SK-N-SH (cell line): ENCODE results near the gene RBM25. TPM values are rescaled to one million over a fixed set of nuclear protein-coding genes. Genes with fewer than 3 reads are reported as not detected.

ENCODE experiments used
- CTCF ChIA-PET: fragments of 300-600, 350-600 bp; formaldehyde crosslinking; extraction: SDS; loops from one replicate; lab custom pipeline; 2021; lab: Yijun Ruan, JAX
- POLR2A ChIA-PET: fragments of 350-600 bp; sonication (Branson Sonifier 250); formaldehyde crosslinking; extraction: SDS; loops from one replicate; lab custom pipeline; 2020; ENCODE audit warnings: antibody characterized with exemption, inconsistent platforms; lab: Yijun Ruan, JAX
- DNase-seq: peaks from one replicate; pipeline ENCODE4 v3.0.0; 2012
- H2AFZ ChIP-seq: fragments of 200-600 bp; sonication (generic); 2 replicates; pipeline ENCODE4 v1.8.1; 2016; ENCODE audit warnings: antibody characterized with exemption, mild to moderate bottlenecking, low read depth
- H3F3A ChIP-seq: fragments of 200-600 bp; sonication (generic); replicated peaks from 2 replicates; pipeline ENCODE3; 2016; ENCODE audit warnings: antibody characterized with exemption, mild to moderate bottlenecking; ENCODE audit not compliant: insufficient read depth
- H3K27ac ChIP-seq, 2 experiments: fragments of 200-500 bp in 1 of 2; fragments of 200-600 bp in 1 of 2; sonication (Bioruptor generic) in 1 of 2; sonication (generic), shearing (Covaris generic) in 1 of 2; 2 replicates each; pipeline versions ENCODE4 v1.5.1 to v1.6.1; 2014 to 2016; ENCODE audit warnings: low read depth in 2 of 2, inconsistent platforms in 1 of 2, low read length in 1 of 2, mild to moderate bottlenecking in 1 of 2, mixed read lengths in 1 of 2
- H3K27me3 ChIP-seq: fragments of 200-600 bp; sonication (generic), shearing (Covaris generic); 2 replicates; pipeline ENCODE4 v1.6.1; 2016; ENCODE audit warnings: mixed run types; ENCODE audit not compliant: insufficient read depth
- H3K36me3 ChIP-seq, 2 experiments: fragments of 200-500 bp in 1 of 2; fragments of 200-600 bp in 1 of 2; sonication (Bioruptor generic) in 1 of 2; sonication (generic) in 1 of 2; replicated peaks in 1 of 2; 2 replicates each; pipeline versions ENCODE3 to v1.5.1; 2014 to 2016; ENCODE audit warnings: low read length in 1 of 2, mild to moderate bottlenecking in 1 of 2; ENCODE audit not compliant: insufficient read depth in 2 of 2, control insufficient read depth in 1 of 2
- H3K4me1 ChIP-seq, 2 experiments: fragments of 200-500 bp in 1 of 2; fragments of 200-600 bp in 1 of 2; sonication (Bioruptor generic) in 1 of 2; sonication (generic), shearing (Covaris generic) in 1 of 2; 2 replicates each; pipeline versions ENCODE4 v1.5.1 to v1.6.1; 2014 to 2016; ENCODE audit warnings: low read depth in 1 of 2, low read length in 1 of 2, mixed run types in 1 of 2; ENCODE audit not compliant: insufficient read depth in 2 of 2, control insufficient read depth in 1 of 2
- H3K4me2 ChIP-seq: fragments of 200-600 bp; sonication (generic), shearing (Covaris generic); 2 replicates; pipeline ENCODE4 v1.6.1; 2017; ENCODE audit warnings: mixed run types
- H3K4me3 ChIP-seq, 2 experiments: fragments of 200-500 bp in 1 of 2; fragments of 200-600 bp in 1 of 2; sonication (Bioruptor generic) in 1 of 2; sonication (generic), shearing (Covaris generic) in 1 of 2; 2 replicates each; pipeline versions ENCODE4 v1.5.1 to v1.8.1; 2014 to 2016; ENCODE audit warnings: low read depth in 2 of 2, inconsistent platforms in 1 of 2, low read length in 1 of 2, mild to moderate bottlenecking in 1 of 2, mixed read lengths in 1 of 2, moderate library complexity in 1 of 2
- H3K79me2 ChIP-seq: fragments of 200-600 bp; sonication (generic); 2 replicates; pipeline ENCODE4 v1.8.1; 2017; ENCODE audit warnings: mild to moderate bottlenecking; ENCODE audit not compliant: insufficient read depth
- H3K9ac ChIP-seq: fragments of 200-600 bp; sonication (generic); 2 replicates; pipeline ENCODE4 v1.6.1; 2017; ENCODE audit warnings: mixed run types
- H3K9me2 ChIP-seq: fragments of 200-600 bp; sonication (generic); 2 replicates; pipeline ENCODE4 v1.6.1; 2017; ENCODE audit warnings: mixed run types
- H3K9me3 ChIP-seq: fragments of 200-600 bp; sonication (generic); 2 replicates; pipeline ENCODE4 v1.6.1; 2017; ENCODE audit warnings: mixed run types, mild to moderate bottlenecking, moderate library complexity
- H4K20me1 ChIP-seq: fragments of 200-600 bp; sonication (generic); 2 replicates; pipeline ENCODE4 v1.6.1; 2017; ENCODE audit warnings: mild to moderate bottlenecking, mixed run types; ENCODE audit not compliant: insufficient read depth
- CHD2 ChIP-seq: fragments of 150-350 bp; IDR thresholded peaks from 2 replicates; pipeline ENCODE4 v1.6.1; 2018; ENCODE audit warnings: low read length; ENCODE audit not compliant: partially characterized antibody
- ELF1 ChIP-seq: IDR thresholded peaks from 2 replicates; pipeline ENCODE4 v1.4.0; 2012
- EZH2phosphoT487 ChIP-seq: fragments of 200-600 bp; sonication (generic); IDR thresholded peaks from 2 replicates; pipeline ENCODE4 v1.6.1; 2017; ENCODE audit warnings: low read depth, mixed run types, mild to moderate bottlenecking, antibody characterized with exemption, moderate library complexity, borderline replicate concordance
- FOSL2 ChIP-seq: IDR thresholded peaks from 2 replicates; pipeline ENCODE4 v1.4.0; 2012; ENCODE audit warnings: low read depth, mild to moderate bottlenecking, moderate library complexity, borderline replicate concordance
- FOXM1 ChIP-seq: IDR thresholded peaks from 2 replicates; pipeline ENCODE4 v1.4.0; 2012; ENCODE audit warnings: low read depth, mild to moderate bottlenecking
- GATA2 ChIP-seq: sonication (generic); formaldehyde crosslinking; IDR thresholded peaks from 2 replicates; pipeline ENCODE4 v1.5.0; 2020; ENCODE audit warnings: mild to moderate bottlenecking, missing genetic modification reagents
- IRF3 ChIP-seq: fragments of 150-350 bp; IDR thresholded peaks from 2 replicates; pipeline ENCODE4 v1.6.1; 2016; ENCODE audit warnings: mild to moderate bottlenecking, low read depth, low read length
- MAX ChIP-seq: IDR thresholded peaks from 2 replicates; pipeline ENCODE4 v1.4.0; 2012; ENCODE audit warnings: low read depth
- NFIC ChIP-seq: IDR thresholded peaks from 2 replicates; pipeline ENCODE4 v1.4.0; 2012; ENCODE audit warnings: borderline replicate concordance
- POLR2AphosphoS5 ChIP-seq: IDR thresholded peaks from 2 replicates; pipeline ENCODE4 v1.6.1; 2012; ENCODE audit warnings: low read depth, low read length
- RXRA ChIP-seq: IDR thresholded peaks from 2 replicates; pipeline ENCODE4 v1.4.0; 2012; ENCODE audit warnings: low read depth, mild to moderate bottlenecking, borderline replicate concordance
- SMC3 ChIP-seq: IDR thresholded peaks from 2 replicates; pipeline ENCODE4 v1.6.1; 2012; ENCODE audit warnings: low read depth, low read length, improper control_type of control experiment
- TAF1 ChIP-seq: IDR thresholded peaks from 2 replicates; pipeline ENCODE4 v1.6.1; 2012; ENCODE audit warnings: low read depth, mild to moderate bottlenecking, low read length, moderate library complexity, borderline replicate concordance
- TEAD4 ChIP-seq: IDR thresholded peaks from 2 replicates; pipeline ENCODE4 v1.4.0; 2012; ENCODE audit warnings: mild to moderate bottlenecking, borderline replicate concordance; ENCODE audit not compliant: insufficient read depth
- USF1 ChIP-seq: IDR thresholded peaks from 2 replicates; pipeline ENCODE4 v1.4.0; 2012; ENCODE audit warnings: low read depth, borderline replicate concordance
- USF2 ChIP-seq: fragments of 150-350 bp; IDR thresholded peaks from 2 replicates; pipeline ENCODE4 v1.6.1; 2017; ENCODE audit warnings: antibody characterized with exemption, low read length, low read depth, borderline replicate concordance
- YY1 ChIP-seq: IDR thresholded peaks from 2 replicates; pipeline ENCODE4 v1.4.0; 2012; ENCODE audit warnings: low read depth, mild to moderate bottlenecking
- ZBTB33 ChIP-seq: IDR thresholded peaks from 2 replicates; pipeline ENCODE4 v1.4.0; 2012; ENCODE audit warnings: low read depth, borderline replicate concordance
- WGBS: methylation state at CpG from one replicate; pipeline ENCODE4 v1.1.6; 2017; ENCODE audit warnings: low lambda C conversion rate; 5-methylcytosine and 5-hydroxymethylcytosine counted together
- polyA plus RNA-seq, 3 experiments: library from polyadenylated mRNA; depleted of rRNA; stranded (reverse); fragments of >200 nt; gene quantifications; 2 replicates each; pipeline ENCODE4 v1.2.3, GENCODE V29; 2012

RBM25 gene
- polyA plus RNA-seq, 1 of the 3 experiments (the other 2 are of a cell fraction) = 14.0 TPM

GRCh38 chr14:73125169-73125588 lies 66.8 kb downstream of the RBM25 start:
- H2AFZ ChIP-seq = no peak overlapping the region
- no peak overlapping the region for H3K4me2 ChIP-seq
- H3F3A ChIP-seq = peaks cover 14% of the 10 kb centered on the region
- H3K36me3 ChIP-seq = peaks cover 47 to 53% of the 10 kb centered on the region in 2 experiments
- no peaks in the 10 kb centered on the region for H3K9me3 ChIP-seq
- DNase-seq = no peak
- no peak overlapping the region for H3K9ac ChIP-seq
- no peaks in the 10 kb centered on the region for H3K4me1 ChIP-seq
- H3K4me3 ChIP-seq = no peak overlapping the region
- CTCF ChIA-PET = interaction anchor here (1.6 kb wide), 1 partner anchor 17 kb away, joined by 4 read pairs; no protein-coding TSS in a partner anchor
- H4K20me1 ChIP-seq = no peaks in the 10 kb centered on the region
- no peaks in the 10 kb centered on the region for H3K9me2 ChIP-seq
- POLR2A ChIA-PET = no interaction called here
- WGBS = 94% methylated on average over 5 of the region's 5 CpGs
- no peak overlapping the region for H3K27ac ChIP-seq
- no peaks in the 10 kb centered on the region for H3K27me3 ChIP-seq
- TF ChIP-seq FOXM1 (no peak), MAX (no peak), ZBTB33 (no peak)
- no peaks in the 10 kb centered on the region; the same call in 1 of the 2 replicates for H3K79me2 ChIP-seq

GRCh38 chr14:73125746-73126145 lies 67.4 kb downstream of the RBM25 start:
- H3K27ac ChIP-seq = no peak overlapping the region
- 98% methylated on average over 3 of the region's 3 CpGs for WGBS
- no peak overlapping the region for H2AFZ ChIP-seq
- ChIA-PET POLR2A (no interaction called here), CTCF (interaction anchor here (1.6 kb wide), 1 partner anchor 18 kb away, joined by 4 read pairs; no protein-coding TSS in a partner anchor)
- H3K9me3 ChIP-seq = no peaks in the 10 kb centered on the region
- H3K27me3 ChIP-seq = no peaks in the 10 kb centered on the region
- no peak overlapping the region for H3K4me3 ChIP-seq
- peaks cover 14% of the 10 kb centered on the region for H3F3A ChIP-seq
- no peaks in the 10 kb centered on the region for H4K20me1 ChIP-seq
- H3K9me2 ChIP-seq = no peaks in the 10 kb centered on the region
- DNase-seq = no peak
- H3K36me3 ChIP-seq = peaks cover 42 to 47% of the 10 kb centered on the region in 2 experiments
- no peak for TF ChIP-seq TAF1
- TF ChIP-seq POLR2AphosphoS5 = no peak
- no peak for TF ChIP-seq TEAD4
- TF ChIP-seq YY1 = no peak
- TF ChIP-seq ELF1 = no peak
- no peak for TF ChIP-seq SMC3
- TF ChIP-seq NFIC = no peak
- no peak for TF ChIP-seq GATA2
- no peak for TF ChIP-seq FOSL2
- no peak for TF ChIP-seq USF2
- TF ChIP-seq CHD2 = no peak
- no peak for TF ChIP-seq IRF3
- no peak for TF ChIP-seq USF1
- TF ChIP-seq EZH2phosphoT487 = no peak
- TF ChIP-seq RXRA = no peak
- H3K79me2 ChIP-seq = no peaks in the 10 kb centered on the region
- no peaks in the 10 kb centered on the region for H3K4me1 ChIP-seq
- no peak overlapping the region for H3K4me2 ChIP-seq
- no peak overlapping the region for H3K9ac ChIP-seq
